GM19239 (cell line): Measurements from ENCODE around the gene OR1E2.
"Not testable (repeated sequence)": the region's sequence is repeated elsewhere in the genome, so short reads cannot be mapped to it uniquely, and the experiment has no call there.

ENCODE experiments used
- DNase-seq: peaks from one replicate; pipeline ENCODE4 v3.0.0; 2011; ENCODE audit warnings: low spot score; ENCODE audit not compliant: insufficient read length
- FAIRE-seq: peaks from 2 replicates; lab custom pipeline; 2011; peaks lifted over from hg19 to GRCh38; lab: Jason Lieb, UNC

The OR1E2 gene

DNA sequence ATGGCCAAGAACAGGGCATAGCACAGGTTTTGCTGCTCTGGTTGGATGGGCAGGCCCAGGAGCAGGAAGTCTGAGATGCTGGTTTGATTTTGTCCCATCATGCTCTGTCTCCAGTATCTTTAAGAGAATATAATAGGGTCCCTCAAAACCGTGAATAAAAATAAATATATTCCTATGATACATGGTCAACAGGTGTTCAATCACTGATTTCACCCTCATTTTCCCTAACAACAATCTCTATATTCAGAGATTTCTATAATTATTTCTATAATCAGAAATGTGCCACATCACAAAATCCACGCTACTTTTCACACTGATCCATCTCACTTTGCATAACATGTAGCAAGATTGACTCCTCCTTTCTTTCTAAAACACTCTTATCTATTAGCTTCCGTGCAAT lies at the start of gene OR1E2:
OR1E2 (minus strand) TSS at position 101 of the 400 bp plus-strand sequence; CDS start at position 101, 0 bp downstream.
- FAIRE-seq (no peak), DNase-seq (no peak)

- FAIRE-seq: no peak
- DNase-seq: no peak
Measured at GRCh38 chr17:3482852-3483251, 49.2 kb upstream of the OR1E2 start.

DNA sequence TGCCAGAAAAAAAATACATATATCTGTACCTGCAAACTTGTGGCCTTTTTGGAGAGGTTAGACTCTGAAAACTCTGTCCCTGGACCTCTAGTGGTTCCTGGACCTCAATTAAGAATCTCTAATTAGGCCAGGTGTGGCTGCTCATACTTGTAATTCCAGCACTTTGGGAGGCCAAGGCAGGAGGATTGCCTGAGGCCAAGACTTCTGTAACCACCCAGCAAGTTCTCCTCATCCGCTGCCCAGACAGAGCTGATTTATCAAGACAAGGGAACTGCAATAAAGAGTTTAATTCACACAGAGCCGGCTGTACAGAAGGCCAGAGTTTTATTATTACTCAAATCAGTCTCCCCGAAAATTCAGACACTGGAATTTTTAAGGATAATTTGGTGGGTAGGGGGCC lies 46.3 kb upstream of the OR1E2 start:
- DNase-seq: no peak
- no peak for FAIRE-seq

DNA sequence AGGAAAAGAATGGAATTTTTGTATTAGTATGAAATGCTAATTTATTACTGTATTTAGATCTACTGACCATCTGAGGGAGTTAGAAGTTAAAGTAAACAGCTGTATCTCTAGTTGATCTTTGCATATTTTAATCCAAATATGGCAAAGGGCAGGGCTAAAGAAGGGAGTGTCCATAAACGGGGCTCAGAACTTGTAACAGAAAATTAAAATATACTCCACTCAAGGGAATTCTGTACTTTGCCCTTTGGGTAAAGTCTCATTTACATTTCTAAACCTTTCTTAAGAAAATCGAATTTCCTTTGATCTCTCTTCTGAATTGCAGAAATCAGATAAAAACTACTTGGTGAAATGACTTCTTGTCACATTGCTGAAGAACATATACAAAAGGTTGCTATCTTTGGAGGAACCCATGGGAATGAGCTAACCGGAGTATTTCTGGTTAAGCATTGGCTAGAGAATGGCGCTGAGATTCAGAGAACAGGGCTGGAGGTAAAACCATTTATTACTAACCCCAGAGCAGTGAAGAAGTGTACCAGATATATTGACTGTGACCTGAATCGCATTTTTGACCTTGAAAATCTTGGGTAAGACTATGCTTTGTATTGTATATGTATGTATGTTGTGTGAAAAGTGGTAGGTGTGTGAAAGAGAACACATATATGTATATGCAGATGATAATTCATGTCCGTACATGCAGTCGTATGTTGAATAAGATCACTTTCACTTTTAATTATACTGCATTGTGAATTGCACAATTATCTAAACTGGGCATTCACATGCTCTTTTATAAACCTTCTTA lies 42.4 kb upstream of the OR1E2 start, which contains the start of gene ASPA:
ASPA (plus strand) TSS at position 186 of the 799 bp plus-strand sequence; CDS start at position 349, 163 bp downstream.
- no peak for DNase-seq
- FAIRE-seq: no peak

GRCh38 chr17:3475251-3475685 lies 41.6 kb upstream of the OR1E2 start:
- FAIRE-seq (no peak), DNase-seq (no peak)

DNA sequence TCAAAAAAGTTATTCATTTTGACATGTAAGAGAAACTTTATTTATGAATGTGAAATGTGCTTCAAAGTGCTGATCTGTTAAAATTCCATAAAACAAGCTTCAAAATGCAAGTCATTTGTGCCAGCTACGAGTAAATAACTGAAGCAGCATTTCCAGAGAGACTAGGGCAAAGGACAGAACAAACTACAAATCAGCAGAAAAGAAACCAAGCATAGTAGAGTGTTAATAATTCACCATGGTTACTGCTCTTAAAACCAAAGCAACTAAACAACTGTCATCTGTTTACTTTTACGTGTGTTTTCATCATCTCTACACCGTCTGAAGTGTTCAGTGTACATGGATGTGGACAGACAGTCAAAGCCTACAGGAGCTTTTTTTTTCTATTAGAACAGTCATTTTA lies 40.6 kb upstream of the OR1E2 start:
- DNase-seq (peak; percentile 27), FAIRE-seq (peak; percentile 75)

- FAIRE-seq (no peak), DNase-seq (no peak)
Measured at GRCh38 chr17:3472137-3472536, 38.5 kb upstream of the OR1E2 start.

GRCh38 chr17:3471599-3471998 lies 38.0 kb upstream of the OR1E2 start, which contains the start of gene SPATA22:
Gene SPATA22 (minus strand): TSS chr17:3471819. CDS start chr17:3469325, 2,494 bp downstream.
- FAIRE-seq: no peak
- DNase-seq: no peak

DNA sequence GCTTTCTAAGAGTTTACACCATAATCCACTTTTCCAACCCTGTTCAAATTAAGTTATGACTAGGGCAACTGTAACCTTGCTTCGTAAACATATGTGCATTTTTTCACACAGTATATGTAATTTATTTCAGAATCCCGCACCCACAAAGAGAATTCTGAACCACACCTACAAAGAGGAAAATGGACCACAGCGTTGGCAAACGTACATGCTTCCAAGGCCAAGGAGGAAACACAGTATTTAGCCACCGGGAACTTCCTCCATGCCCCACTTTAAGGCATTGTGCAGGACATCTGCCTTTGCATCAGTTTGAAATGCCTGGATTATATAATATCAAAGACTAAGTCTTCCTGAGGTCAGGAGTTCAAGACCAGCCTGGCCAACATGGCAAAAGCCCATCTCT lies 35.9 kb upstream of the OR1E2 start:
- DNase-seq (no peak), FAIRE-seq (no peak)

DNA sequence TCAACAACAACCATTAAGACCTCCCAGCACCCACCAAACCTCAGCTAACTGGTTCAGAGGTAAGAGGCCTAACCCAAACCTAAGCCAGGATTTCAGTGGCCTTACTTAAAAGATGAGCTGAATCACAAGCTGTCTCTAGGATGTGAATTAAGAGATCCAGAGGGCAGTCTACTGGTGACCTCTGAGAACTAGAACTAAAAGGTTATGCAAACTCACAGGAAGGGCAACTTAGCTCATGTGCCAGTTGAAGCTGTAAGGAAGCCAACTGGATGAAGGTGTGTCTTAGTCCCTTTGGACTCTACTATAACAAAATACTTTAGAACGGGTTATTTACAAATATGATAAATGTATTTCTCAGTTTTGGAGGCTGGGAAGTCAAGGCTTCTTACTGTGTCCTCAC lies 32.7 kb upstream of the OR1E2 start:
- not testable (repeated sequence) for DNase-seq, FAIRE-seq

GRCh38 chr17:3448059-3448665 lies 14.5 kb upstream of the OR1E2 start:
- DNase-seq: no peak
- FAIRE-seq: no peak

DNA sequence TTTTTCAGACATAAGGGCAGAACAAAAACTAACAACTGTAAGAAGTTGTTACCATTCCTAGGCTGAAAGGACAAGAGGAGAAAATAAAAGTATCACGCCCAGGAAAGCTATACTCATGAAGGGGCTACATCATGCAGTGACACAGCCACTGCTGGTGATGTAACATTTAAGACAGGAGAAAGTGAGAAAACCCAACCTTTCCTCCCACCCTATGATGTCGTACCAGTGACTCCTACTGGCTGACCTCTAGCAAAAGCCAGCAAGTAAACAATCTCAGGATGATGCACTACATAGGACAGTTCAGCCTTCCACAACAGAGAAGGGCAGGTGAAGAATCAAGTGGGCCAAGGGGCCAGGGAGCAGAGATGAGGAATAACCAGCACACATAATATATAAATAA lies 14.0 kb upstream of the OR1E2 start:
- FAIRE-seq (no peak), DNase-seq (no peak)

GRCh38 chr17:3440451-3440850 lies 6.8 kb upstream of the OR1E2 start:
- FAIRE-seq (no peak), DNase-seq (no peak)

DNA sequence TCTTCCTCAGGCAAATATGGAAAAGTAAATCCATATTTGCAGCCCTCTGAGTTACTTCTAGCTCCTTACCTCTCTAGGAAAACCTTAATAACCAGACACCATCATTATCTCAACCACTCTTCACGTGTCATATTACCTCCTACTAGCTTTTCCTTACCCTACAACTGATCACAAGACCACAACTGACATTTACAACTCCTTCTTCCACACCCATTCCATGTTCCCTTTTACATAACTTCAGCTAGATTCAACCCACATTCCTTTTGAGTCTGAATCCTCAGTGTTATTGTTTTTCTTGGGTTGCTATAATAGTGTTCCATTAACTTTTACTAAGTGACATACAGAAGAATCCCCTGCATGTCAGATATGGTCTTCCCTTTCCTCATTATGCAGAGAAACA lies 4.7 kb upstream of the OR1E2 start:
- FAIRE-seq (no peak), DNase-seq (no peak)

DNA sequence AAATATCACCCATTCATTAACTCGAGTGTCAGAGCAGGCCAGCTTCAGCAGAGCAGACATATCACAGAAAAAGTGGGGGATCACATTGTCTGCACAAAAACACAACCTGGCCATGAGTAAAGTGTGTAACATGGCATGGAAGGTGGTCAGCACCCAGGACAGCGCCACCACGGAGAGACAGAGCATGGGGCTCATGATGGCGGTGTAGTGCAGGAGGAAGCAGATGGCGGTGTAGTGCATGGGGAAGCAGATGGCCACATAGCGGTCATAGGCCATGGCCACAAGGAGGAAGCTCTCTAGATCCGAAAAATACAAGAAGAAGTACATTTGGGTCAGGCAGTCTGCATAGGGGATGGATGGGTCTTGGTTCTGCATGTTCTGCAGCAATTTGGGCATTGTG lies 426 bp downstream of the OR1E2 start:
- DNase-seq, FAIRE-seq: not testable (repeated sequence)

DNA sequence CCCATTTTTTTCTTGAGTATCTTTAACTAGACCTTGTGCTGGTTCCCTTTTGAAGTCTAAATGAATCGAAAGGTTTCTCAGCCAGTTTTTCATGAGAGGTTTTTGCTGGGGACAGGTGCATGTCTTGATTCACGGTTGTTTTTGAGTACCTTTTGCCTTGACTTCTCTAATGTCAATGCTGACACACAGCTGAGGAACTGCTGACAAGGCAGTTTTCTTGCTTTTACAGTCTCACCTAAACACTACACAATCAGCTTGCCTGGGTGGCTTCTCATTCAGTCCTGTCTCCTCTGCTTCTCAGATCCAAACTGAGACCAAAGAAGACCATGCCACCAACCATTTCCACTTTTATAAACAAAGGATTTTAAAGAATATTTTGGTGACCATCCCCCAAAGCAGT lies 15.4 kb downstream of the OR1E2 start:
- FAIRE-seq: no peak
- no peak for DNase-seq

GRCh38 chr17:3415610-3416009 lies 18.0 kb downstream of the OR1E2 start:
- no peak for FAIRE-seq
- no peak for DNase-seq

DNA sequence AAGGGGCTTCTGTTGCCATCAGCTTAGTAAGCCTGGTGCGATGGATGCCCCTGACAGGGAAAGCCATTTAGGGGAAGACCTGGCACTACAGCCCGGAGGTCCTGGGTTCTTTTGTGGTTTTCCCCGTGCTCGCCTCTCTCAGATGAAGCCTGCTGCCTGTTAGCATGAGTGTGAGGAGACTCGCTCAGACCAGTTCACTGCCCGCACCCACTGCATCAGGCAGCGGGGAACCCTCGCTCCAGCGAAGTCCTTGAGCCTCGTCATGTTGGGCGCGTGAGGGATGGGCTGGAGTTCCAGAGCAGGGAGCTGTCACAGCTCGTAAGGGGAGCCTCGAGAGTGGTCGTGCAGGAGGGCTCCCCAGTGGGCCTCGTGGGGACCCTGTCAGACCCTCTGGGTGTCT lies 21.4 kb downstream of the OR1E2 start:
- DNase-seq, FAIRE-seq: not testable (repeated sequence)

- no peak for FAIRE-seq
- DNase-seq: no peak
Measured at GRCh38 chr17:3411070-3411469, 22.6 kb downstream of the OR1E2 start, which contains the start of gene OR3A3. Gene OR3A3 (plus strand): TSS chr17:3411370.

DNA sequence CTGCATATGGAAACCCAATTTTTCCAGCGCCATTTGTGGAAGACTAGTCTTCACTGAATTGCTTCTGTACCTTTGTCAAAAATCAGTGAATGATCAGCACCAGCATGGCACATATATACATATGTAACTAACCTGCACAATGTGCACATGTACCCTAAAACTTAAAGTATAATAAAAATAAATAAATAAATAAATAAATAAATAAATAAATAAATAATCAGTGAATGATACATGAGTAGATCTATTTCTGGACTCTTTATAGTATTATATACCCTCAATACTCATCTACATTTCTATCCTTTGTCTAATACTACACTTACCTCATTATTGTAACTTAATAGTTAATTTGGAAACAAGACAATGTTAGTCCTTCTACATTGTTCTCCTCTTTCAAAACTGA lies 29.8 kb downstream of the OR1E2 start:
- not testable (repeated sequence) for DNase-seq, FAIRE-seq

GRCh38 chr17:3401786-3402185 lies 31.9 kb downstream of the OR1E2 start:
- DNase-seq (no peak), FAIRE-seq (no peak)
